Measurements from ENCODE around the gene NUFIP2.

The NUFIP2 gene

DNA sequence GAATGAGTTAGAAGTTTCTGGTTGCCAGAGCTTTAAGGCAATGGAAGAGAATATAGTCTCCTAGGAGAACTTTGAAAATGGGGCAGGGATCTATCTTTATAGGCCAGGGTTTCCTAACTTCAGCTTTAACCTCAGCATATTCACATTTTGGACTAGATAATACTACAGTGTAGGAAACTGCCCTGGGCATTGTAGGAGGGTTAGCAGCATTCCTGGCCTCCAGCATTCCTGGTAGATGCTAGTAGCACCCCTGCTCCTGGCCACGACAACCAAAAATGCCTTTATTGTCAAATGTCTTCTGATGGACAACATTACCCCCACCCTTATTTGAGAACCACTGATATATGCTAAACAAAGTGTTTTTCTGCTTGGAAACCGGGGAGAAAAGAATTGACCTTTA, 86.0 kb downstream of the NUFIP2 start:
- ChIA-PET CTCF (interaction anchor here (0.9 to 19.1 kb wide), 7 partner anchors 11 to 96 kb away, joined by 3 to 393 read pairs (median 4); partner anchors contain the start of gene MYO18A), POLR2A (interaction anchor here (0.8 kb wide), 1 partner anchor 9 kb away, joined by 3 read pairs; no protein-coding TSS in a partner anchor)
- TF ChIP-seq, protein P1, sequence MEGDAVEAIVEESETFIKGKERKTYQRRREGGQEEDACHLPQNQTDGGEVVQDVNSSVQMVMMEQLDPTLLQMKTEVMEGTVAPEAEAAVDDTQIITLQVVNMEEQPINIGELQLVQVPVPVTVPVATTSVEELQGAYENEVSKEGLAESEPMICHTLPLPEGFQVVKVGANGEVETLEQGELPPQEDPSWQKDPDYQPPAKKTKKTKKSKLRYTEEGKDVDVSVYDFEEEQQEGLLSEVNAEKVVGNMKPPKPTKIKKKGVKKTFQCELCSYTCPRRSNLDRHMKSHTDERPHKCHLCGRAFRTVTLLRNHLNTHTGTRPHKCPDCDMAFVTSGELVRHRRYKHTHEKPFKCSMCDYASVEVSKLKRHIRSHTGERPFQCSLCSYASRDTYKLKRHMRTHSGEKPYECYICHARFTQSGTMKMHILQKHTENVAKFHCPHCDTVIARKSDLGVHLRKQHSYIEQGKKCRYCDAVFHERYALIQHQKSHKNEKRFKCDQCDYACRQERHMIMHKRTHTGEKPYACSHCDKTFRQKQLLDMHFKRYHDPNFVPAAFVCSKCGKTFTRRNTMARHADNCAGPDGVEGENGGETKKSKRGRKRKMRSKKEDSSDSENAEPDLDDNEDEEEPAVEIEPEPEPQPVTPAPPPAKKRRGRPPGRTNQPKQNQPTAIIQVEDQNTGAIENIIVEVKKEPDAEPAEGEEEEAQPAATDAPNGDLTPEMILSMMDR (IDR thresholded peaks at IDR 0.05; ENCODE audit: insufficient read depth, low read length, missing control alignments), result no peak
- no peak for DNase-seq (ENCODE audit: low read depth, low spot score)
- no peak overlapping the region for H3K4me3 ChIP-seq (ENCODE audit: low read depth, low read length)

Data from AG04449 (cell line).